T follicular helper cell (primary cell): ENCODE results near the gene AK2.
"Not testable (repeated sequence)": the region's sequence is repeated elsewhere in the genome, so short reads cannot be mapped to it uniquely, and the experiment has no call there.

Experiments
- DNase-seq: peaks from one replicate; pipeline ENCODE4 v3.0.0-alpha.2; 2020; ENCODE audit warnings: low read depth

Gene AK2

DNA sequence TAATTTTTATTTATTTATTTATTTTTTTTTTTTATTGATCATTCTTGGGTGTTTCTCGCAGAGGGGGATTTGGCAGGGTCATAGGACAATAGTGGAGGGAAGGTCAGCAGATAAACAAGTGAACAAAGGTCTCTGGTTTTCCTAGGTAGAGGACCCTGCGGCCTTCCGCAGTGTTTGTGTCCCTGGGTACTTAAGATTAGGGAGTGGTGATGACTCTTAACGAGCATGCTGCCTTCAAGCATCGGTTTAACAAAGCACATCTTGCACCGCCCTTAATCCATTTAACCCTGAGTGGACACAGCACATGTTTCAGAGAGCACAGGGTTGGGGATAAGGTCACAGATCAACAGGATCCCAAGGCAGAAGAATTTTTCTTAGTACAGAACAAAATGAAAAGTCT, 63.2 kb downstream of the AK2 start:
- not testable (repeated sequence) for DNase-seq

DNA sequence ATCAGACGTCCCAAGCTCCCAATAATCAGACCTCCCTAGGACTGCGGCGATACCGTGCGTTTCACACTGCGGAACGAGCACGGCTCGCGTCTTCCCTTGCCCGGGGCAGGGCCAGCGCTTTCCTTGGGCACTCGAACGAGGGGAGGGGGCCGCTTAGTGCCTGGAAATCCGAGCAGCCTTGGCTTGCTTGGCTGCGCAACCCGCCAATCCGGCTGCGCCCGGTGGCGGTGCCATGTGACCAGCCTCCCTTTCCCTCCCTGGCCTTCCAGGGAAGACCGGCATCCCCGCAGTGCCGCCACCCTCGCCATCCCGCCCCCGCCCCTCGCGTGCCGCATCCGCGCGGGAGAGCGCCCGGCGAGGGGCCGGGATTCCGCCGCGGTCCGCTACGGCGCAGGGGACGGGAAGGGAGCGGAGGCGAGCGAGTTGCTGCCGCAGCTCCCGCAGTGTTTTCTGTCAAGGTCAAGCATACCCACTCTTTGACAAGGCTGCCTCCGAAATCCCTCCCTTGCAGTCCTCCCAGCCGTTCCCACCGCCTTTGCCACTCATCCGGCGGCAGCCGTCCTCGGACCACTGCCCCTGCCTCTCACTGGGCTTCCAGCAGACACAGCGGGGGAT, 63.8 kb downstream of the AK2 start:
- no peak for DNase-seq

DNA sequence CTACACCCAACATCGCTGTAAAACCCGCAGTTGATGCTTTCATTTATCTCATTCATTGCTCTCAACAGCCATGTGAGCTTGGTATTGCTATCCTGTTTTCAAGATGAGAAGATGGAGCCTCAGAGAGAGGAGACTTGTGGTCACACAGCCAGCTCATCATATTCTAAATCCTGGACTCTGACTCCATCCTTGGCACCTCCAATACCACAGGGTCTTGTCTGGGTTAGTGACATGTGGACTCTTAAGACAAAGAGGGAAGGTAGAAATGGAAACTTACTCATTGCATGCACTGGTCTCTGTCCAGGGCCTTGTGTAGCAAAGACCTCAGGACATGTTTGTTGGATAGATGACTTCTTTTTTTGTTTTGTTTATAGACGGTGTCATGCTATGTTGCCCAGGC, 65.1 kb downstream of the AK2 start:
- no peak for DNase-seq

DNA sequence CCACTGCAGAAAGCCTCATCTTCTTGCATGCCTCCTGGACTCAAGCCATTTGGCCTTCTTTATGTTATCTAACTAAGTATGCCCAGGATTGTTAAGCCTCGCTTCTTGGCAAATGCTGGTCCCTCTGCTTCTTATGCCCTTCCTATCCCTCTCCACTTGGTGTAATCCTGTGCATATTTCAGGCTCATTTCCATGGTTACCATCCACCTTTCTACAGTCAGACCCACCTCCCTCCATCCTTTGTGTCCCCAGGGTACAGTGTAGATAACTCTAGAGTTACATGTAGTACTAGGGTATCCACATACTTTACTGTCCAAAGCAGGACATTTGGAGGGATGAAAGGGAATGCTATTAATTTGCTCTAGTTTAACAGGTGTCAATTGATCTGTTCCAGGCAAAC, 65.5 kb downstream of the AK2 start:
- no peak for DNase-seq

- DNase-seq, result no peak
Measured at GRCh38 chr1:32969566-32969965, 67.1 kb downstream of the AK2 start.

DNA sequence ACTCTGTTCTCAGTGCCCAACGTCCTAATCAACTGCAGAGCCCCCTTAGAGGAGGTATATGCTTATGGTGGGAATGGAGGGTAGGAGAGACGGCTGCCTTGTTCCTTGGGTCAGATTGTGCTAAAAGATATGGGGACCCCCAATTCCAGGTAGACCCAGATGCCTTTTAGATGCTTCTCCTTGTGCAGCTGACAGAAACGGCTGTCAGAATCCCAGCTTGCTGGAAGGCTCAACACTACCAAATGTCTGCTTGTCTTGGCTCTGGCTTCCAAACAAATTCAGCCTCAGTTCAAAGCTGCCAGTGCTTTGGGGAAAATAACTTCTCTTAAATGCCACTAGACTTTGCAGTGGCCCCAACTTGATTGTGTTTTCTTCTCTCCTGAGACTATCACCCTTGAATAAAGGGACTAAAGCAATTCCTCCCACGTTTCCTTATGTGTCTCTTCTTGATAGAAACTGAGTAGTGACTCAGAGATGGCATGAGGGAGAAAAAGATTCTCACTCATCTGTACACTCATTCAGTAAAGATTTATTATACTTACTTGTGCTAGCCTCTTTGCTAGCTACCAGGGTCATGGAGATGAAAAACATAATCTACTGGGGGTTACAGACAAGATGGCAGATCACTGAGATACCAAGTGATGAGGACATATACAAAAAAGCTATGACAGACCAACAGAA, 68.7 kb downstream of the AK2 start:
- no peak for DNase-seq

DNA sequence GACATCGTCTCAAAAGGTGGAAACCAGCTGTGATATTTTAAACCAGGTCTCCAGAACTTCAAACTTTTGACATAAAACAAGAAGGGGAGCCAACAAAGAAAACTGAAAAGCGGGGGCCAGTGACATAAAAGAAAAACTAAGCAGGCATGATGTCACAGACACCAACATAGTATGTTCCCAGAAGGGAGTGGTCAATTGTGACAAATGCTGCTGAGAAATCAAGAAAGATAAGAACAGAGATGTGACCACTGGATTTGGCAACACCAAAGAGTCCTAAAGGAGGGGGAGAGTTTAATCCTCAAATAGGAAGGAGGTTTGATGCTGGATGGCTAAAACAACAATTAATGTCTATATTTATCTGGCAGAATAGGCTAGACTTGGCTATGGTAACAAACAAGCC, 69.8 kb downstream of the AK2 start:
- DNase-seq, result no peak

- no peak for DNase-seq
Measured at GRCh38 chr1:32965251-32965747, 71.4 kb downstream of the AK2 start.

DNA sequence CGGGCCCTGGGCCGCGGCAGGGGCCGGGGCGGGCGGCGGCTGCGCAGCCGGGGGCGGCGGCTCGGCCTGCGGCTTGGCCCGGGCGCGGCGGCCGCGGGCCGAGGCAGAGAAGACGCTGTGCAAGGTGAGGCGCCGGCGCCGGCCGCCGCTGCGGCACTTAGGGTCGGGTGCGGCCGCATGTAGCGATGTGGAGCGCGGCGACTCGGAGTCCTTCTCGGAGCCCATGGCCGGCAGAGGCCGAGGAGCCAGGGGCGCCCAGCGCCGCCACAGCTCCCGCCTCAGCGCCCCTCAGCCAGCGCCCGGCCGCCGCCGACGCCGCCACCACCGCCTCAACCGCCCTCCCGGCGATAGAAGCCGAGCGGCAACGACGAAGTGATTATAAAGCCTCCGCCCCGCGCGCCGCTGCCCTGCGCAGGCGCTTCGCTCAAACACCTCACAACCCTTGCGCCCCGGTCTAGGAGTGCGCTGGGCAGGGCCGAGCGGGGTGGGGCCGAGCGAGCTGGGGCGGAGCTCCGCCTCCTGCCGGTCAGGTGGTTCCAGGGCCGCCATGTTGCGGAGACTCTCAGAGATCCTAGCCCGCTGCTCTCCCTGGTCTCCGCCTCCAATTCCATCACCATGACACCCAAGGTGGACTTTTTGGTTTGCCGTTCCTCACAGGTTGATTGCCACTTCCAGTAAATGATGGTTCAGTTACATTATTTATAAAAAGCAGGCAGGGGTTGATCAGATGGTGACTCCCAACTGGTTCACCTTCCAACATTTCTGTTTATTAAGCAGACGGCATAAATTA, 72.0 kb downstream of the AK2 start, which contains the start of gene RNF19B:
Gene RNF19B (minus strand): TSS at position 349 of the 790 bp plus-strand sequence. CDS start 124 bp downstream, at position 225.
- peak; percentile 89 for DNase-seq

DNA sequence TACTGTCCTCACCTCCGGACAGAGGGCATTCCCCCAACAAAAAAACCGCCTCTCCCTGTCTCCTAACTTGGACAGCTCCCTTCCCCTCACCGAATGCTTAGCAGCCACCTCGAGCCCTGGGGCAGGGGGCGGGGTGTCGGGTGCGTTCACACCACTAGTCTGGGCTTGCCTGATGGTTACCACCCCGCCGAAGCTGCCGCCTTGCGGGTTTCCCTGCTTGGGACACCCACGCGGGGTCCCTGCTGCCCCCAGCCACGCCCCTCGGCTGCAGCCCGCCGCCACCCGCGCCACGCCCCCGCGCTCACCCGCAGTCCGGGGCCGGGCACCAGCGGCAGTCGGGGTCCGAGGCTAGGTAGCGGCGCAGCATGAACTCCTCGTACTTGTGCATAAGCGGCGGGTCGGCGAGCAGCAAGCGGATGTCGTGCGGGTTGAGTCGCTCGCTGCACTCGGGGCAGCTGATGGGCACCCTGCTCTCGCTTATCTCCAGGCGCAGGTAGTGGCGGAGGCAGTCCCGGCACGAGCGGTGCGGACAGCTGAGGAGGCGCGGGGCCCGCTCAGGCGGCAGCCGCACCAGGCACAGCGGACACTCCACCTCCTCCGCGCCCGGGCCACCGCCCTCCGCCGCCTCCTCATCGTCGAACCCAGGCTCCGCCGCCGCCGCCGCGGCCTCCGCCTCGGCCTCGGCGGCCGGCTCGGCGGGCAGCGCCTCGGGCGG, 72.8 kb downstream of the AK2 start:
- DNase-seq, result peak; percentile 44

- DNase-seq, result no peak
Measured at GRCh38 chr1:32962248-32962896, 74.3 kb downstream of the AK2 start.

- DNase-seq, result no peak
Measured at GRCh38 chr1:32960819-32961355, 75.8 kb downstream of the AK2 start.

- DNase-seq, result no peak
Measured at GRCh38 chr1:32960342-32960741, 76.3 kb downstream of the AK2 start.

DNA sequence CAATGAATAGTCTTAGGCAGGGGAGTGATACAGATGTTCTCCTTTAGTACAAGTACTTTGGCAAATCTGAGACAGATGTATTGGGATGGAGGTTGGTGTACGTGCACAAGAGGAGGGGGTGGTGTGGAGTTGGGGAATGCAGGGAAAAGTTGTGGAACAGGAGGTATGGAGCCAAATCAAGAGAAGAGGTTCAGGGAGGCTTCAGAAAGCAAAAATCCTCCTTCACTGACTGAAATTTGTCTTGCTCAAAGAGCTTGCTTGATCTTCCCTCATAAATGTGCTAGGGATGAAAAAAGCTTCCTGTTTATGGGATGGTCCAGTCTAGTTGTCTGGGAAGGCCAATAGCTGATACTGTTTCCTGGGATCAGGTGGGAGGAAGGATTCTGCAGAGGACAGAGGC, 77.9 kb downstream of the AK2 start:
- DNase-seq, result no peak
